ENCODE measurements around the gene SLC35A4.
"Not testable (repeated sequence)": the region's sequence is repeated elsewhere in the genome, so short reads cannot be mapped to it uniquely, and the experiment has no call there.

The SLC35A4 gene

DNA sequence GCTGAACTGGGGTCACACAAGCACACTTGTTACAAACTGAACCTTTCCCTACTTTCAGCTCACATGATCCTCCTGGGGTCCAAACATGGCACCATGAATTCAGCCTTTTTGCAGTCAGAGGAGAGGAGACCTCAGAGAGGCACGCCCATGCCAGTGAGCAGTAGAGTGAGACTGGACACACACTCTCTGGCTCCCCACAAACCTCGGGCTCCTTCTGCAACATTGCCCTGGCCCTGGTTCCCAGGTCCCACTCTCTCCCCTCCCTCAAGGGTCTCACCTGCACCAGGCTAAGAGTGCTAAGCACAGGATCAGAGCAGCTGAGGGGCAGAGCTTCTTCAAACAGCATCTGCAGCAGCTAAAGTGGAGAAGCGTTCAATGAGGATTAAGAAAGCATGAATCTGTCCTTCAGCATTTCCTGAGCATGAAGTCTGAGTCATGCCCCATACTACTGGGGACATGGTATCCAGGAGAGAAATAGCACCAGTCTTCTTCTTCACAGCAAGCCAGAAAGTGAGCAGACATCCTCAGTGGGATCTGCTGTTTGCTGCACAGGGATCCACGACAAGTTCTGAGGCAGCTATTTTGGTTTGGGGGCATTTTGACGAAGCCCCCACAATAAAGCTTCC is 27.2 kb downstream of the SLC35A4 start:
- no peak for DNase-seq

DNA sequence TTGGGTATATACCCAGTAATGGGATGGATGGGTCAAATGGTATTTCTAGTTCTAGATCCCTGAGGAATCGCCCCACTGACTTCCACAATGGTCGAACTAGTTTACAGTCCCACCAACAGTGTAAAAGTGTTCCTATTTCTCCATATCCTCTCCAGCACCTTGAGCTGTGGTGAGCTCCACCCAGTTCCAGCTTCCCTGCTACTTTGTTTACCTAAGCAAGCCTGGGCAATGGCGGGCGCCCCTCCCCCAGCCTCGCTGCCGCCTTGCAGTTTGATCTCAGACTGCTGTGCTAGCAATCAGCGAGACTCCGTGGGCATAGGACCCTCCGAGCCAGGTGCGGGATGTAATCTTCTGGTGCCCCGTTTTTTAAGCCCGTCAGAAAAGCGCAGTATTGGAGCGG is 28.4 kb downstream of the SLC35A4 start:
- DNase-seq: not testable (repeated sequence)

DNA sequence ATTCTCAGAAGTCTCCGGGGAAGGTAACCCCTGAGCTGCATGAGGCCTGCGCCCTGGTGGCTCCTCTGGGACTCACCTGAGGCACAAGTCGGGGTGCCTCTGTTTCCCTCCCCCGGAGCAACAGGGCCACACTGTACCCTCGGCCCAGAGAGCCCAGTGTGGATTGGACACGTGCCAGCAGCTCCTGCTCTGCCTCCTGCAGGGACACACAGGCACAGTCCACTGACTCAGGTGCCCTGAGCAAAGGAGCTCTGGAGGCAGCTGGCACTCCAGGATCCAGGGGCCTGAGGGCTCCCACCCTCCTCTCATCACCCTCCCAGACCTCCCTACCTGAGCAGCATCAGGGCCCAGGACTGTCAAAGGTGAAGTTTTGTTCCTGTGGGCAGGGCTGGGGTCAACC is 29.5 kb downstream of the SLC35A4 start:
- DNase-seq: no peak

DNA sequence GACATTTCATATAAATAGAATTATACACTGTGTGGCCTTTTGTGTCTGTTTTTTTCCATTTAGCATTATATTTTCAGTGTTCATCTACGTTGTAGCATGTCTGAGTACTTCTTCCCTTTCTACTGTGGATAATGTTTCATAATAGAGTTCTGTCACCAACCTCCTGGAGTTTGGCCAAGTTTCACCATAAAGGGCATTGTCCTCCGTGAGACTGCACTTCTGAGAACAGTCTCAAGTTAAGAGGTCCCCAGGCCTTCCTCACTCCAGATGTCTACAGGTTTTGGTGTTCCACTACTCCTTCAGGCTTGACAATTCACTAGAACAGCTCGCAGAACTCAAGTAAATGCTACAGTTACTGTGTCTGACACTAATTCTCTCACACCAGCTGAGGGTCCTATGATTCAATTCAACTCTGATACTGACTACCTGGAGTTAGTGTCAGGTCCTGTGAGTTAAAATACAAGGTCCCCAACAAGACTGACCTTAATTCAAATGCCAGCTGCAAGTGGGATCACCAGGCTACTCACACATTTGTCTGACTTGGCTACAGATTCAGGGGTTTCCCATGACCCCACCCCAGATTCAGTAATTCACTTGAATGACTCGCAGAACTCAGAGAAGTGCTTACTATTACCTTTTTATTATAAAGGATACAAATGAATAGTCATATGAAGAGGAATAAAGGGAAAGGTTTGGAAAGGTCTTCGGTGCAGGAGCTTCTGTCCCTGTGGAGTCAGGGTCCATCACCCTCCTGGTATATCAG is 31.1 kb downstream of the SLC35A4 start:
- DNase-seq: no peak

DNA sequence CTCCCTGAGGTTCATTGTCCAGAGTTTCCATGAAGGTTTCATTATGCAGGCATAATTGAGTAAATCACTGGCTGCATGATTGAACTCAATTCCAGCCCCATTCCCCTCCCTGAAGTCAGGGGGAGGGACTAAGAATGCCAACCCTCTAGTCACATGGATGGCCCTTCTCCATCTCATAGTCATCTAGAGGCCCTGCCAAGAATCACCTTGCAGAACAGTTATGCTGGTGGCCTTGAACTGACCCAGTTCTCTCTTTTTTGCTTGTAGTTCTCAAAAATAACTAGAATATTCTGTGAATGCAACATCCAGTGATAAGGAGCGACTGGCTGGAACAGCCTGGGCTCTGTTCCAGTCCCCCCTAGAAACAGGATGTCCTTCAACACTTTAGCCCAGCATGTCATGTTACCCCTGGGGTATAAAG is 31.7 kb downstream of the SLC35A4 start:
- no peak for DNase-seq

DNA sequence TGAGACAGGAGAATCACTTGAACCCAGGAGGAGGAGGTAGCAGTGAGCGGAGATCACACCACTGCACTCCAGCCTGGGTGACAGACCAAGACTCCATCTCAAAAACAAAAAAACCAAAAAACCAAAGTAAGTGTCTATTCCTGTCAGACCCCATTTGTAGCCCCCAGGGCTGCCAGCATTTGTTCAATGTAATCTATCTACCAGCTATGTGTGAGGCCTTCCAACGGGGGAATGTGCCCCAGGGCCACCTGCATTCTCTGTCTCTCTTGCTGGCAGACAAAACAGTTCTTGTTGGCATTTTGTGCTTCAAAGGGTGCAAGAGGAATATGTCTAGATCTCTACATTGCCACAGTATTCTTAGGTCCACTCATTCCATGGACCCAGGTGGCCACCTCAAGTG is 34.2 kb downstream of the SLC35A4 start:
- DNase-seq: no peak

DNA sequence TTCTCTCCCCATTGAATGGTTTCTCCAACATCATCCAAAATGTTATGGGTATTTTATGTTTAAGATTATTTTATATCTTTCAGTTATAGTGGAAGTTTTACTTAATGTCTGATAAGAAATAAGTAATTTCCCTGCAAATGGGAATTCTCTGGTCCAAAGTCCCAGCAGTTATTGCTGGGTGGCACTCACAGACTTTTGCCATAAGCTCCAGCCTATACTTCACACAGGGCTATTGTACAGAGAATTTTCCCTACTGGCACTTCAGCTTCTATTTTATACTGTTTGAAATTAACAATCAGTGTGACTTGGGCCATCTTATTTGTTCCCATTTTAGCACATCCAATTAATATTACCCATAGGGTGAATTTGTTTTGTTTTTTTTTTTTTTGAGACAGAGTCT is 35.5 kb downstream of the SLC35A4 start:
- no peak for DNase-seq

DNA sequence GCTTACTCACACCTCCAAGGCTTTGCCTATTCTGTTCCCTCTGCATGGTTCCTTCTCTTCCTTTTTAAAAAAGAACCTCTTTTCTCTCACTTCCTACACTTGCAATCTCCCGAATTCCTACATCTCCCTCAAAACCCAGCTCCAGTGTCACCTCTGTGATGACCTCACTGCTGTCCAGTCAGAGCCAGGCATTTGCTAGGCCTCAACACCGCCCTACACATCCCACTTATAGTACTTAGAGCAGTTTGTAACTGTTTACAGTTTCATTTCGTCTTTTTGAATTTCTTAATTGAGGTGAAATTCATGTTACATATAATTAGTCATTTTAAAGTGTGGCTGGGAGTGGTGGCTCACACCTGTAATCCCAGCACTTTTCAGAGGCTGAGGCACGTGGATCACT is 37.5 kb downstream of the SLC35A4 start:
- no peak for DNase-seq

DNA sequence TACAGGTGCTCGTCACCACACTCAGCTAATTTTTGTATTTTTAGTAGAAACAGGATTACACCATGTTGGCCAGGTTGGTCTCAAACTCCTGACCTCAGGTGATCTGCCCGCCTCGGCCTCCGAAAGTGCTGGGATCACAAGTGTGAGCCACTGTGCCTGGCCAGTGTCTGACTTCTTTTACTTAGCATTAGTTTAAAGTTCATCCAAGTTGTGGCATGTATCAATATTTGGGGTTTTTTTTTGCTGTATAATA is 38.7 kb downstream of the SLC35A4 start:
- DNase-seq: not testable (repeated sequence)

DNA sequence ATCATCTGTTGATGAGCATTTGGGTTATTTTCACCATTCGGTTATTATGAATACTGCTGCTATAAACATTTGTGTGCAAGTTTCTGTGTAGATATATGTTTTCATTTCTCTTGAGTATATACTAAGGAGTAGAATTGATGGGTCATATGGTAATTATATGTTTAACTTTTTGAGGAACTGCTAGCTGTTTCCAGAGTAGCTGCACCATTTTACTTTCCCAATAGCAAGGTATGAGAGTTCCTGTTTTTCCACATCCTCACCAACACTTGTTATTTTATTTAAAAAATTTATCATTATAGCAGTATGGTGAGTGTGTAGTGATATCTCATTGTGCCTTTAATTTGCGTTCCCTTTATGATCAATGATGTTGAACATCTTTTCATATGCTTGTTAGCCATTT is 39.1 kb downstream of the SLC35A4 start:
- no peak for DNase-seq

DNA sequence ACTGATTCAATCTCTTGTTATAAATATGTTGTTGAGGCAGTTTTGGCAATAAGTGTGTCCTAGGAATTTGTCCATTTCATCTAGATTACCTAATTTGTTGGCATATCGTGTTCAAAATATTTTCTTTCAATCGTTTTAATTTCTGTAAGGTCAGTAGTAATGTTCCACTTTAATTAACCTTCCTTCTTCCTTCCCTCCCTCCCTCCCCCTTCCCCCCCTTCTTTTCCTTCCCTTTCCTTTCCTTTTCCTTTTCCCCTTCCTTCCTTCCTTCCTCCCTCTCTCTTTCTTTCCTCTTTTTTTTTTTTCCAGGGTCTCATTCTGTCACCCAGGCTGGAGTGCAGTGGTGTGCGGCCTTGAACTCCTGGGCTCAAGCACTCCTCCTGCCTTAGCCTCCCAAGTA is 41.3 kb downstream of the SLC35A4 start:
- no peak for DNase-seq

DNA sequence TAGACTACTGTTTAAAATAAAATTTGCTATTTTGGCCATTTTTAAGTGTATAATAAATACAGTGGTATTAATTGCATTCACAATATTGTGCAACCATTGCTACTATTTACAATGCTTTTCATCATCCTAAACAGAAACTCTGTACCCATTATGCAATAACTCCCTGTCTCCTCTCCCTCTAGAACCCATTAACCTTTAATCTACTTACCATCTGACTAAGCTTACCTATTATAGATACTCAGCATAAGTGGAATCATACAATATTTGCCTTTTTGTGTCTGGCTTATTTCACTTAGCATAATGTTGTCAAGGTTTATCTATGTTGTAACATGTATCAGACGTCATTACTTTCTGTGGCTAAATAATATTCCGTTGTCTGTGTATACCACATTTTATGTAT is 42.4 kb downstream of the SLC35A4 start:
- no peak for DNase-seq

DNA sequence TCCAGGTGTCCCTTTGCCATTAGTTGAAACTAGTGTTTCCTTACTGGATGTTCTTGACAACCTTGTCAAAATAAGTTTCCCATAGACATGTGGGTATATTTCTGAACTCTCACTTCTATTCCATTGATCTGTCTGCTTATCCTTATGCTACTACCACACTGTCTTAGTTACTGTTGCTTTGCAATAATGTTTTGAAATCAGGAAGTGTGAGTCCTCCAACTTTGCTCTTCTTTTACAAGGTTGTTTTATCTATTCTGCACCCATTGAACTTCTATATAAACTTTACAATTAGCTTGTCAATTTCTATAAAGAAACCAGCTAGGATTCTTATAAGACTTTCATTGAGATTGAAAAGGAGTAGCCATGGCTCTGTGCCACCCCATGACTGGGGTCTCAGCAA is 44.1 kb downstream of the SLC35A4 start:
- no peak for DNase-seq

DNA sequence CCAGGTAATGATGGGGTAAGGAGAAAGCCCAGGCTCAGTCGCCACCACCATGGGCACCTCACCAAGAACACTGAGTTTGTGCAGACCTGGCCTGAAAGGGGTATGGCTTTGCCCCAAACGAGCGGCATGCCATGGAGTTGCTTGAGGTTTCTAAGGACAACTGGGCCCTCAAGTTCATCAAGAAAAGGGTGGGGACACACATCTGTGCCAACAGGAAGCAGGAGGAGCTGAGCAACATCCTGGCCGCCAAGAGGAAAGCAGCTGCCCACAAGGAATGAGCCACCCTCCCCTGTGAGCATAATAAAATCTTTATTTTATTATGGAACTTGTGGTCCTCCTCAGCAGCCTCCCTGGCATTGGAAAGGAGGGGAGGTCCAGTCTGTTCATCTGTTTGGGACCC is 44.5 kb downstream of the SLC35A4 start:
- no peak for DNase-seq

DNA sequence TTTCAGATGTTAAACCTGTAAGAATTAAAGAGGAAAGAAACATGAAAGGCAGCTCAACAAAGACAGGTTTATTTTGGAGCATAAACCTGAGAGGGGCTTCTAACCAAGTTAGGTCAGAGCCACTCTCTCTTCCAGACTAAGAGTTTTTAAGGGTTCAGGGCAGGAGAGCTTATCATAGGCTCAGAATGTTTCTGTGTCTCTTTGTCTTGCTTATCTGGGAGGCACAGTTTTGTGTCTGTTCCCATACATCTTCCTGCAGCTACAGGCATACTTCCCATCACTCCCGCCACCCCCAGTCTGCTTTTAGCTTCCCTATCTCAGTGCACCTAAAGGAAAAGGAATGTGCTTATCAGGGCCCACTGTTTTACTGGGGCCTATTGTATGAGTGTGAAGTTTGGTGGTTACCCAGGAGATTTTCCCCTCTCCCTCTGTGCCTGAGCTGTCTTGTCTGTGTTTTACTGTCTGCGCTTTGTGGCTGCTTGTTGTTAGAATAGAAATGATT is 46.4 kb downstream of the SLC35A4 start:
- DNase-seq: no peak

All from NCI-H1694 treated with DMSO at 0.1 percent for 48 hours (cell line).